SU-DHL-6 (cell line): ENCODE measurements around the gene CNTNAP5.

Source experiments
- H2AFZ ChIP-seq: fragments of 200-600 bp; sonication (generic); 2 replicates; pipeline ENCODE4 v1.6.1; 2014; ENCODE audit warnings: low read depth, mild to moderate bottlenecking, moderate library complexity, mixed read lengths, antibody characterized with exemption, low read length; ENCODE audit not compliant: severe bottlenecking
- H3F3A ChIP-seq: fragments of 200-600 bp; shearing (Covaris generic); 2 replicates; pipeline ENCODE4 v1.6.0; 2016; ENCODE audit warnings: antibody characterized with exemption, mild to moderate bottlenecking; ENCODE audit not compliant: insufficient read depth
- H3K27ac ChIP-seq: fragments of 200-600 bp; sonication (generic); 2 replicates; pipeline ENCODE4 v1.5.1; 2016; ENCODE audit warnings: low read depth, mild to moderate bottlenecking, low read length, moderate library complexity, mixed read lengths
- H3K27me3 ChIP-seq: fragments of 200-600 bp; sonication (generic), shearing (Covaris generic); 2 replicates; pipeline ENCODE4 v1.6.0; 2014; ENCODE audit warnings: mild to moderate bottlenecking, low read length
- H3K36me3 ChIP-seq: fragments of 200-600 bp; sonication (generic); 2 replicates; pipeline ENCODE4 v1.6.1; 2014; ENCODE audit warnings: mild to moderate bottlenecking, low read length, mixed read lengths
- H3K4me2 ChIP-seq: fragments of 300-600, 200-600 bp; shearing (Covaris generic), sonication (generic); 2 replicates; pipeline ENCODE4 v1.6.0; 2014; ENCODE audit warnings: low read length, low read depth, mild to moderate bottlenecking; ENCODE audit not compliant: poor library complexity, severe bottlenecking
- H3K4me3 ChIP-seq: fragments of 200-600 bp; sonication (generic); 2 replicates; pipeline ENCODE4 v1.5.1; 2014; ENCODE audit warnings: antibody characterized with exemption, low read length, mild to moderate bottlenecking, mixed read lengths; ENCODE audit not compliant: insufficient read depth, poor library complexity, severe bottlenecking
- H3K79me2 ChIP-seq: fragments of 200-600 bp; sonication (generic); 2 replicates; pipeline ENCODE4 v1.6.1; 2014; ENCODE audit warnings: mild to moderate bottlenecking, low read length, moderate library complexity; ENCODE audit not compliant: insufficient read depth
- H3K9ac ChIP-seq: fragments of 200-600 bp; sonication (generic); 2 replicates; pipeline ENCODE4 v1.7.0; 2014; ENCODE audit warnings: mild to moderate bottlenecking, low read length
- H3K9me2 ChIP-seq: fragments of 200-600 bp; sonication (generic); replicated peaks from 2 replicates; pipeline ENCODE4 v1.6.1; 2014; ENCODE audit warnings: low read length; ENCODE audit not compliant: insufficient read depth
- H3K9me3 ChIP-seq: fragments of 200-600 bp; sonication (generic); 2 replicates; pipeline ENCODE4 v1.6.1; 2014; ENCODE audit warnings: low read length, mixed read lengths; ENCODE audit not compliant: insufficient read depth
- H4K20me1 ChIP-seq: fragments of 200-600 bp; sonication (generic); 2 replicates; pipeline ENCODE4 v1.6.1; 2014; ENCODE audit warnings: low read depth, mild to moderate bottlenecking, antibody characterized with exemption, low read length, moderate library complexity, mixed read lengths
- EZH2phosphoT487 ChIP-seq: fragments of 200-600 bp; sonication (generic), shearing (Covaris generic); conservative IDR thresholded peaks from 2 replicates; pipeline ENCODE4 v1.6.1; 2018; ENCODE audit warnings: mild to moderate bottlenecking, antibody characterized with exemption, low read length, moderate library complexity, mixed read lengths
- TF ChIP-seq, protein P1 (sequence below): fragments of 200-600 bp; sonication (generic); IDR thresholded peaks from one replicate; pipeline ENCODE4 v1.5.1; 2017; ENCODE audit warnings: antibody characterized with exemption, mild to moderate bottlenecking, low read length, moderate library complexity; ENCODE audit not compliant: insufficient read depth, poor library complexity, severe bottlenecking

Gene CNTNAP5

DNA sequence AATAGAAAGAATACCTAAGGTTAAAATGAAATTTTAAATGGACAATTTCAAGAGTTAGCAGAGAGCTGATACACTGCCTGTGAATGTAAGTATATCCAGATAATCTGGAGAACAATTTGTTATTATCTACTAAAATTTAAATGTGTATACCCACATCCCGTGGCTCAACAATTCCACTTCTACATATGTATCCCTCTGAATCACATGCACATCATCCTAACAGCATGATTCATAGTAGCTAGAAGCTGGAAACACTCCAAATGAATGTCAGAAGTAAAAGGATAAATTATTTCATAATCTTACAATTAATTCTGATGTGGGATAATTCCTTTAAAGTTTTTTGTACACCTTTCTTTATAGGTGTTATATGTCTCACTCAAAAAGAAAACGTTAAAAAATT lies 87.9 kb downstream of the CNTNAP5 start:
- Histone ChIP-seq H4K20me1 (no peaks in the 10 kb centered on the region), H3F3A (no peaks in the 10 kb centered on the region), H3K27ac (no peak overlapping the region), H3K4me2 (no peak overlapping the region), H3K9ac (no peak overlapping the region), H3K27me3 (no peaks in the 10 kb centered on the region), H2AFZ (no peak overlapping the region), H3K4me3 (no peak overlapping the region), H3K36me3 (no peaks in the 10 kb centered on the region), H3K9me2 (no peaks in the 10 kb centered on the region), H3K9me3 (no peaks in the 10 kb centered on the region), H3K79me2 (no peaks in the 10 kb centered on the region)
- no peak for TF ChIP-seq EZH2phosphoT487
- TF ChIP-seq, protein P1, sequence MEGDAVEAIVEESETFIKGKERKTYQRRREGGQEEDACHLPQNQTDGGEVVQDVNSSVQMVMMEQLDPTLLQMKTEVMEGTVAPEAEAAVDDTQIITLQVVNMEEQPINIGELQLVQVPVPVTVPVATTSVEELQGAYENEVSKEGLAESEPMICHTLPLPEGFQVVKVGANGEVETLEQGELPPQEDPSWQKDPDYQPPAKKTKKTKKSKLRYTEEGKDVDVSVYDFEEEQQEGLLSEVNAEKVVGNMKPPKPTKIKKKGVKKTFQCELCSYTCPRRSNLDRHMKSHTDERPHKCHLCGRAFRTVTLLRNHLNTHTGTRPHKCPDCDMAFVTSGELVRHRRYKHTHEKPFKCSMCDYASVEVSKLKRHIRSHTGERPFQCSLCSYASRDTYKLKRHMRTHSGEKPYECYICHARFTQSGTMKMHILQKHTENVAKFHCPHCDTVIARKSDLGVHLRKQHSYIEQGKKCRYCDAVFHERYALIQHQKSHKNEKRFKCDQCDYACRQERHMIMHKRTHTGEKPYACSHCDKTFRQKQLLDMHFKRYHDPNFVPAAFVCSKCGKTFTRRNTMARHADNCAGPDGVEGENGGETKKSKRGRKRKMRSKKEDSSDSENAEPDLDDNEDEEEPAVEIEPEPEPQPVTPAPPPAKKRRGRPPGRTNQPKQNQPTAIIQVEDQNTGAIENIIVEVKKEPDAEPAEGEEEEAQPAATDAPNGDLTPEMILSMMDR: no peak

DNA sequence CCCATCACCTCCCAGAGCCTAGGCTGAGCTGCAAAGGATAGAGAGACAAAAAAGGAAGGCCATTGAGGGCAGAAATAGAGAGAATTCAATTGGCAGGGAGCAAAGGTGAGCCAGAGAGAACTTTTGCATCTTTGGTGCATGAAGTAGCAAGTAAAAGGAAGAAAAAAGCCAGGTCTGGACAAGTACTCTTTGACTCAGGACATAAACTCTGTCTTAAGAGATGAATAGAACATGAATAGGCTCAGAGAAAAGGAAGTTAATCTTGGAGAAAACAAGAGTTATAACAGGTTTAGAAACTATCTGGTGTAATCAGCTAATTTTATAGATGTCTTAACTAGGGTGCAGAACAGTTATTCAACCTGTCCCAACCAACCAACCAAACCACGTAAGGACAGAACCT lies 95.2 kb downstream of the CNTNAP5 start:
- H3K9me2 ChIP-seq: no peaks in the 10 kb centered on the region
- no peaks in the 10 kb centered on the region for H4K20me1 ChIP-seq
- no peak overlapping the region for H3K4me3 ChIP-seq
- TF ChIP-seq, protein P1: no peak
- no peak for TF ChIP-seq EZH2phosphoT487
- H3K9me3 ChIP-seq: no peaks in the 10 kb centered on the region
- no peak overlapping the region for H3K9ac ChIP-seq
- no peaks in the 10 kb centered on the region for H3F3A ChIP-seq
- H2AFZ ChIP-seq: no peak overlapping the region
- no peak overlapping the region for H3K27ac ChIP-seq
- H3K36me3 ChIP-seq: no peaks in the 10 kb centered on the region
- H3K27me3 ChIP-seq: no peaks in the 10 kb centered on the region
- H3K79me2 ChIP-seq: no peaks in the 10 kb centered on the region
- H3K4me2 ChIP-seq: no peak overlapping the region

DNA sequence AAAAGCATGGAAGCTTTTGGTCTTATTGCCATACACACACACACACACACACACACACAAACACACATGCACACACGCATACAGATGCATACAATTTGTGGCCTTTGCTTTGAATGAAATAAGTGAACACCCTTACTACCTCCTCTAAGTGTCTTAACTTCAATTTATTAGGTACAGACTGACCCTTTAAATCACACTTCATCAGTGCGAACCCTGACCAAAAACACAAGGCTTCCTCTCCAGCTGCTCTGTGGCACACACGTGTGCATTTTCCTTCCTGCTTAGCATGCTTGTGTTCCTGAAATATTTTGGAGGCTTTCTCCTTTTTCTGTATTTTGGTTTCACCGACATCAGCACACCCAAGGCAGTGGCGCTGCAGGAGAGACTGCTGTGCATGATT lies 96.0 kb downstream of the CNTNAP5 start:
- H3K79me2 ChIP-seq: no peaks in the 10 kb centered on the region
- no peak overlapping the region for H2AFZ ChIP-seq
- H3K27ac ChIP-seq: no peak overlapping the region
- no peaks in the 10 kb centered on the region for H3K9me2 ChIP-seq
- no peak overlapping the region for H3K4me2 ChIP-seq
- H3K27me3 ChIP-seq: no peaks in the 10 kb centered on the region
- H3K4me3 ChIP-seq: no peak overlapping the region
- H3K36me3 ChIP-seq: no peaks in the 10 kb centered on the region
- no peak overlapping the region for H3K9ac ChIP-seq
- TF ChIP-seq EZH2phosphoT487: no peak
- no peaks in the 10 kb centered on the region for H4K20me1 ChIP-seq
- H3F3A ChIP-seq: no peaks in the 10 kb centered on the region
- H3K9me3 ChIP-seq: no peaks in the 10 kb centered on the region

DNA sequence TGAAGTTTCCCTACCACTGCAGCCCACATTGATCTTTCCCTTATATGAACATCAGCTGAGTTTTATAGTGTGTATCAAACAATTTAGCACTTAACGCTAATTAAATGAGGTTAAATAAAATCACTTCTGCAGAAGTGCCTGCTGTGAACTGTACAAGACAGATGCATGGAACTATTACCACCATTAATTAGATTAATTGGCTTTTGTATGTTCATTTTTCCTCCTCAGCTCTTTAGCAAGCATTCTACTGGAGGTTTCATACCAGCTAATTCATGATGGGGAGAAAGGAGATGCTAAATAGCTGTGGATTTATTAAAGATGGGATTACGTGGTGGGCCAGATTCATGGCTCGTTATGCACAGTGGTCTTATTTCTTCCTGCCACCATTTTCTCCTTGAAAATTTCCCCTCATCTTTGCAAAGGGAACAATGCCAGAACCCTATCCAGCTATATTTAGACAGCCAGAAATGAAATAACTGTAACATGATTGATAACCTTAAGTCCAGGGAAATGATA lies 96.7 kb downstream of the CNTNAP5 start:
- Histone ChIP-seq H4K20me1 (no peaks in the 10 kb centered on the region), H3K9ac (no peak overlapping the region), H3K36me3 (no peaks in the 10 kb centered on the region), H3K79me2 (no peaks in the 10 kb centered on the region), H3K27ac (no peak overlapping the region), H3K27me3 (no peaks in the 10 kb centered on the region), H3K9me3 (no peaks in the 10 kb centered on the region), H3K4me2 (no peak overlapping the region), H3K4me3 (no peak overlapping the region), H3F3A (no peaks in the 10 kb centered on the region), H3K9me2 (no peaks in the 10 kb centered on the region), H2AFZ (no peak overlapping the region)
- no peak for TF ChIP-seq EZH2phosphoT487
- TF ChIP-seq, protein P1: no peak
